Measurements from ENCODE around the gene SRRM5. TPM values are rescaled to one million over a fixed set of nuclear protein-coding genes. Genes with fewer than 3 reads are reported as not detected.
A peak's percentile ranks its signal among the peaks of the same experiment; 100 is the strongest.

The SRRM5 gene
- total and polyA plus RNA-seq, 2 experiments from 2014 or later = 0.08 TPM; not detected in 1

- TF ChIP-seq ZNF331 (CRISPR knock-in tag; IDR thresholded peaks at IDR 0.05; ENCODE audit: low read depth) = no peak
These were observed 5.1 kb downstream of the SRRM5 start (continued) for GRCh38 chr19:43616954-43617353.

GRCh38 chr19:43618921-43619261 is 7.0 kb downstream of the SRRM5 start:
- peaks cover 3% of the 10 kb centered on the region; the same call in 2 of the 3 replicates for H3K9me3 Mint-ChIP-seq
- Histone ChIP-seq H2AFZ (peak overlapping the region; percentile 88), H3K36me3 (ENCODE audit: insufficient read depth) (no peaks in the 10 kb centered on the region), H3K4me1 (ENCODE audit: insufficient read depth) (peaks cover 4% of the 10 kb centered on the region), H3K27ac (ENCODE audit: low read depth) (peak overlapping the region; percentile 96), H3F3A (replicated peaks; ENCODE audit: low read depth) (peaks cover 3% of the 10 kb centered on the region; the same call in 1 of the 2 replicates), H3K27me3 (ENCODE audit: insufficient read depth) (no peaks in the 10 kb centered on the region), H3K79me2 (replicated peaks; ENCODE audit: insufficient read depth) (peaks cover 24% of the 10 kb centered on the region; the same call in 1 of the 2 replicates), H3K9me2 (ENCODE audit: insufficient read depth) (no peaks in the 10 kb centered on the region), H3K4me3 (peak overlapping the region; percentile 68), H3K4me2 (peak overlapping the region; percentile 84), H4K20me1 (replicated peaks; ENCODE audit: insufficient read depth) (no peaks in the 10 kb centered on the region; the same call in 1 of the 2 replicates)
- DNase-seq (ENCODE audit: low spot score) (no peak), ATAC-seq (peak; percentile 28)
- peak overlapping the region; percentile 88 for H3K4me3 Mint-ChIP-seq
- peaks cover 23% of the 10 kb centered on the region for H3K4me1 Mint-ChIP-seq
- H3K27ac Mint-ChIP-seq = peak overlapping the region; percentile 98
- H3K36me3 Mint-ChIP-seq (ENCODE audit: low read depth) = peaks cover 10% of the 10 kb centered on the region
- peaks cover 14% of the 10 kb centered on the region for H3K27me3 Mint-ChIP-seq (ENCODE audit: insufficient read depth, low read depth, poor library complexity)
- TF ChIP-seq NANOG (IDR thresholded peaks at IDR 0.05; ENCODE audit: borderline replicate concordance) = no peak
- TF ChIP-seq POLR2AphosphoS5 (IDR thresholded peaks at IDR 0.05; ENCODE audit: low read depth) = peak; percentile 35; the same call in 1 of the 2 replicates

DNA sequence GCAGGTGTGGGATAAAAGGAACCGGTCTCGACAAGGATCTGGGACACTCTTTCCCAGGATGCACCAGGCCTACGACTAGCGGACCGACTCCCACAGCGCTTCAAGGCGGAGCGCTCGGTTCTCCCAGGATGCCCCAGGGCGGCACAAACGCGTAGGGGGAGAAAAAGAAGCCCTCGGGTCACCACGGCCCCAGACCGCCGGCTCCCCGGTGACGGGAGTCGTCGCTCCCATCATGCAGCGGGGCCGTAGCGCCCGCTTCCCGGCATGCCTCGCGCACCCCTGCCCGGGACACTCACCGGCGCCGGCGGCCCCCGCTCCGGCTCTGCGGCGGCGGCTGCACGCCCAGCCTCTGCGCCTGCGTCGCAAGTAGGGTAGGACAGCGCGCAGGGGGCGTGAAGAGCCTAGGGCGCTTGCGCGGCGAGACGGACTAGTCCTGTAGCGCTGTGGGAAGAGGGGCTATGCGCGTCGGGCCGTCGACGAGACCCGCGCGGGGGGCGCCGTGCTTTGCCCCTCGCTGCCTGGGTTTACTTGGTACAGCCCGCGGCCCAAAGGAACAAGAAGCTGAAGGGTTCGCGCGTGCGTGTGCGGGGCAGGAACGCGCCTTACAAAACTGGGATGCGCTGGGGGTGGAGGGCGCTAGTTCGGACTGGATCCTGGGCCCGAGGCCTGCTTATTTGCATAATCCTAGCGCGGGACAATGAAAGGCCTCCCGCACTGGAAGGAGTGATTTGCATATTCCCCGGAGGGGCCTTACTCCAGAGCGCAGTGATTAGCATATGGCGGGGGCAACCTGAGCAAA is 7.6 kb downstream of the SRRM5 start, which contains the start of gene ZNF428:
Gene ZNF428 (minus strand): TSS at position 368 of the 799 bp plus-strand sequence. CDS start 5,325 bp downstream, outside the sequence.
- Histone ChIP-seq H3K9me2 (ENCODE audit: insufficient read depth) (no peaks in the 10 kb centered on the region), H3K79me2 (replicated peaks; ENCODE audit: insufficient read depth) (peaks cover 24% of the 10 kb centered on the region; the same call in 1 of the 2 replicates), H3K27ac (ENCODE audit: low read depth) (peak within 1 kb of the TSS; percentile 96), H3F3A (replicated peaks; ENCODE audit: low read depth) (peaks cover 7% of the 10 kb centered on the region), H3K4me1 (ENCODE audit: insufficient read depth) (peaks cover 9% of the 10 kb centered on the region), H3K4me2 (peak within 1 kb of the TSS; percentile 84), H3K4me3 (peak within 1 kb of the TSS; percentile 68), H3K27me3 (ENCODE audit: insufficient read depth) (no peaks in the 10 kb centered on the region), H3K36me3 (ENCODE audit: insufficient read depth) (no peaks in the 10 kb centered on the region), H4K20me1 (replicated peaks; ENCODE audit: insufficient read depth) (no peaks in the 10 kb centered on the region; the same call in none of the 2 replicates), H2AFZ (peak within 1 kb of the TSS; percentile 88)
- peaks cover 29% of the 10 kb centered on the region for H3K4me1 Mint-ChIP-seq
- H3K4me3 Mint-ChIP-seq = peak within 1 kb of the TSS; percentile 88
- peaks cover 3% of the 10 kb centered on the region; the same call in 2 of the 3 replicates for H3K9me3 Mint-ChIP-seq
- peak within 1 kb of the TSS; percentile 99 for H3K27ac Mint-ChIP-seq
- DNase-seq (ENCODE audit: low spot score) (peak; percentile 97), ATAC-seq (peak; percentile 84)
- TF ChIP-seq NANOG (IDR thresholded peaks at IDR 0.05; ENCODE audit: borderline replicate concordance) (no peak), REST (IDR thresholded peaks at IDR 0.05; ENCODE audit: unreplicated experiment) (no peak), JUNB (IDR thresholded peaks at IDR 0.05; ENCODE audit: unreplicated experiment) (no peak), CREB1 (CRISPR knock-in tag; IDR thresholded peaks at IDR 0.05; ENCODE audit: low read depth) (0 out of 2 replicates have a peak, but pooled peaks have one; percentile 1), ZNF331 (CRISPR knock-in tag; IDR thresholded peaks at IDR 0.05; ENCODE audit: low read depth) (no peak), POLR2AphosphoS5 (IDR thresholded peaks at IDR 0.05; ENCODE audit: low read depth) (peak; percentile 60)
- TF ChIP-seq, protein P1, sequence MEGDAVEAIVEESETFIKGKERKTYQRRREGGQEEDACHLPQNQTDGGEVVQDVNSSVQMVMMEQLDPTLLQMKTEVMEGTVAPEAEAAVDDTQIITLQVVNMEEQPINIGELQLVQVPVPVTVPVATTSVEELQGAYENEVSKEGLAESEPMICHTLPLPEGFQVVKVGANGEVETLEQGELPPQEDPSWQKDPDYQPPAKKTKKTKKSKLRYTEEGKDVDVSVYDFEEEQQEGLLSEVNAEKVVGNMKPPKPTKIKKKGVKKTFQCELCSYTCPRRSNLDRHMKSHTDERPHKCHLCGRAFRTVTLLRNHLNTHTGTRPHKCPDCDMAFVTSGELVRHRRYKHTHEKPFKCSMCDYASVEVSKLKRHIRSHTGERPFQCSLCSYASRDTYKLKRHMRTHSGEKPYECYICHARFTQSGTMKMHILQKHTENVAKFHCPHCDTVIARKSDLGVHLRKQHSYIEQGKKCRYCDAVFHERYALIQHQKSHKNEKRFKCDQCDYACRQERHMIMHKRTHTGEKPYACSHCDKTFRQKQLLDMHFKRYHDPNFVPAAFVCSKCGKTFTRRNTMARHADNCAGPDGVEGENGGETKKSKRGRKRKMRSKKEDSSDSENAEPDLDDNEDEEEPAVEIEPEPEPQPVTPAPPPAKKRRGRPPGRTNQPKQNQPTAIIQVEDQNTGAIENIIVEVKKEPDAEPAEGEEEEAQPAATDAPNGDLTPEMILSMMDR (conservative IDR thresholded peaks at IDR 0.05; ENCODE audit: low read depth in 2 of 2) = no peak
- H3K36me3 Mint-ChIP-seq (ENCODE audit: low read depth) = peaks cover 9% of the 10 kb centered on the region
- peaks cover 19% of the 10 kb centered on the region for H3K27me3 Mint-ChIP-seq (ENCODE audit: insufficient read depth, low read depth, poor library complexity)
